HG02610 (cell line): ENCODE data around the gene NRG3.

Experiments
- ATAC-seq: cut with Tn5 transposase; IDR thresholded peaks from one replicate; pipeline ENCODE4 v1.9.1; 2021; ENCODE audit warnings: mild to moderate bottlenecking, moderate library complexity; ENCODE audit not compliant: unreplicated experiment

NRG3 gene

GRCh38 chr10:82084904-82085303 is 209.9 kb downstream of the NRG3 start:
- ATAC-seq = no peak

GRCh38 chr10:82089327-82089726 is 214.3 kb downstream of the NRG3 start:
- ATAC-seq = no peak

- no peak for ATAC-seq
Measured at GRCh38 chr10:82091413-82091812, 216.4 kb downstream of the NRG3 start.

- no peak for ATAC-seq
Measured at GRCh38 chr10:82092111-82092510, 217.1 kb downstream of the NRG3 start.

GRCh38 chr10:82124713-82125112 is 249.7 kb downstream of the NRG3 start:
- no peak for ATAC-seq

GRCh38 chr10:82128527-82128926 is 253.5 kb downstream of the NRG3 start:
- no peak for ATAC-seq

- ATAC-seq = no peak
Measured at GRCh38 chr10:82136103-82136502, 261.1 kb downstream of the NRG3 start.

- ATAC-seq = no peak
Measured at GRCh38 chr10:82144153-82144552, 269.2 kb downstream of the NRG3 start.

GRCh38 chr10:82148764-82149163 is 273.8 kb downstream of the NRG3 start:
- no peak for ATAC-seq

- ATAC-seq = no peak
Measured at GRCh38 chr10:82149674-82150073, 274.7 kb downstream of the NRG3 start.

GRCh38 chr10:82150123-82150900 is 275.3 kb downstream of the NRG3 start:
- ATAC-seq = no peak

- no peak for ATAC-seq
Measured at GRCh38 chr10:82160307-82160706, 285.3 kb downstream of the NRG3 start.

- no peak for ATAC-seq
Measured at GRCh38 chr10:82161264-82161663, 286.3 kb downstream of the NRG3 start.

GRCh38 chr10:82162549-82163195 is 287.7 kb downstream of the NRG3 start:
- ATAC-seq = no peak

- no peak for ATAC-seq
Measured at GRCh38 chr10:82171899-82172298, 296.9 kb downstream of the NRG3 start.

GRCh38 chr10:82176587-82176986 is 301.6 kb downstream of the NRG3 start:
- ATAC-seq = no peak

- no peak for ATAC-seq
Measured at GRCh38 chr10:82190432-82191260, 315.7 kb downstream of the NRG3 start.

GRCh38 chr10:82191653-82192052 is 316.7 kb downstream of the NRG3 start:
- no peak for ATAC-seq

GRCh38 chr10:82192665-82193064 is 317.7 kb downstream of the NRG3 start:
- ATAC-seq = no peak

GRCh38 chr10:82194419-82194818 is 319.4 kb downstream of the NRG3 start:
- no peak for ATAC-seq

GRCh38 chr10:82206831-82207230 is 331.8 kb downstream of the NRG3 start:
- no peak for ATAC-seq

GRCh38 chr10:82208726-82209125 is 333.7 kb downstream of the NRG3 start:
- ATAC-seq = no peak
